Heart left ventricle (tissue), 13 donors: Measurements from ENCODE around the gene IKZF4.

Source experiments
- CTCF ChIP-seq, 12 donors: fragments of 200-600 bp; sonication (generic) in 4 of 12; IDR thresholded peaks; one replicate each; pipeline versions ENCODE4 v1.5.0 to v1.8.0; 2018 to 2022; ENCODE audit warnings: antibody characterized with exemption in 12 of 12, mild to moderate bottlenecking in 5 of 12
- POLR2A ChIP-seq, 2 donors: fragments of 450-650 bp; IDR thresholded peaks; one replicate each; pipeline ENCODE4 v1.6.1; 2017; ENCODE audit warnings: antibody characterized with exemption in 2 of 2, mild to moderate bottlenecking in 2 of 2, moderate library complexity in 2 of 2
- donor health status: ischemic (EF 13 %, LVEDD 7.1; RV severe dilation, severe dysfunction).
- donor health status: DM: no; HTN: yes; CAD: no.
- donor health status: DM: no; HTN: no; CAD: no.
- donor health status: ischemic (EF 25% LVEDD 6.9; RV normal size, moderate dysfunction).
- donor health status: ischemic (EF 25% LVEDD 5.7; RV mildly dilated, moderate dysfunction).
- donor health status: ischemic (EF 35%, LVEDD 5.7; RV mildly dilated, moderate dysfunction).
- donor health status: nonischemic (EF 11% LVEDD 7.7; RV severe dilation, severe dysfunction).
- donor health status: DM: yes; HTN: yes; CAD: no.
- donor health status: PGD.
- donor health status: ischemic (EF 29% LVEDD 5.4; RV normal size, mild dysfunction).
- donor health status: nonischemic (EF 23%, LVEDD 6.1; RV moderate dilation, normal function).

- no peak for TF ChIP-seq POLR2A (IDR thresholded peaks at IDR 0.05)
- TF ChIP-seq CTCF (IDR thresholded peaks at IDR 0.05): no peak
Measured at GRCh38 chr12:56082967-56083366, 62.1 kb downstream of the IKZF4 start.
